Gastroesophageal sphincter (tissue), 3 donors: Measurements from ENCODE around the gene SLC25A42.

ENCODE experiments used
- CTCF ChIP-seq, 4 experiments: fragments of 200-600 bp in 2 of 4; fragments of 450-650 bp in 2 of 4; sonication (generic) in 1 of 4; IDR thresholded peaks; one replicate each; pipeline ENCODE4 v1.5.1; 2017 to 2019; ENCODE audit warnings: antibody characterized with exemption in 4 of 4, mild to moderate bottlenecking in 2 of 4, moderate library complexity in 2 of 4
- POLR2A ChIP-seq, 2 donors: fragments of 450-650 bp; IDR thresholded peaks; one replicate each; pipeline ENCODE4 v1.6.1; 2017; ENCODE audit warnings: antibody characterized with exemption in 2 of 2, mild to moderate bottlenecking in 2 of 2, moderate library complexity in 1 of 2
- POLR2AphosphoS5 ChIP-seq: sonication (generic); formaldehyde crosslinking; IDR thresholded peaks from one replicate; pipeline ENCODE4 v1.6.1; 2017; ENCODE audit warnings: antibody characterized with exemption

GRCh38 chr19:19064811-19065745 is 1.3 kb downstream of the SLC25A42 start:
- TF ChIP-seq CTCF (IDR thresholded peaks at IDR 0.05) (no peak), POLR2A (IDR thresholded peaks at IDR 0.05) (no peak), POLR2AphosphoS5 (no peak)
